H1 (cell line): ENCODE measurements around the gene LRPAP1. TPM values are rescaled to one million over a fixed set of nuclear protein-coding genes. Genes with fewer than 3 reads are reported as not detected.

Experiments used
- CTCF ChIA-PET: fragments of 300-600 bp; sonication (Branson Sonifier 250); formaldehyde crosslinking; loops from one replicate; lab custom pipeline; 2021; ENCODE audit not compliant: partially characterized antibody; lab: Charles Lee
- POLR2A ChIA-PET: fragments of 300-600 bp; sonication (Branson Sonifier 250); formaldehyde crosslinking; loops from one replicate; lab custom pipeline; 2021; ENCODE audit warnings: inconsistent platforms; ENCODE audit not compliant: partially characterized antibody; lab: Charles Lee
- DNase-seq, 2 experiments: peaks; one replicate each; pipeline versions ENCODE4 v3.0.0 to v3.0.0-alpha.2; 2010 to 2022; ENCODE audit warnings: low spot score in 2 of 2, low read depth in 1 of 2, mixed read lengths in 1 of 2
- FAIRE-seq: peaks from 2 replicates; lab custom pipeline; 2011; peaks lifted over from hg19 to GRCh38; lab: Jason Lieb, UNC
- H2AFZ ChIP-seq: 2 replicates; pipeline ENCODE4 v1.8.1; 2012; ENCODE audit warnings: low read length, inconsistent platforms
- H2AK5ac ChIP-seq: 2 replicates; pipeline ENCODE4 v1.6.1; 2013; ENCODE audit warnings: low read depth, low read length
- H2BK120ac ChIP-seq: replicated peaks from 2 replicates; pipeline ENCODE3; 2013; ENCODE audit warnings: low read depth, low read length, inconsistent platforms
- H2BK12ac ChIP-seq: 2 replicates; pipeline ENCODE4 v1.6.1; 2013; ENCODE audit warnings: low read depth, low read length
- H2BK15ac ChIP-seq: 2 replicates; pipeline ENCODE4 v1.6.1; 2013; ENCODE audit warnings: low read length
- H2BK20ac ChIP-seq: 2 replicates; pipeline ENCODE4 v1.6.1; 2013; ENCODE audit warnings: low read length
- H2BK5ac ChIP-seq: 2 replicates; pipeline ENCODE4 v1.6.1; 2013; ENCODE audit warnings: low read depth, low read length
- H3K14ac ChIP-seq: 2 replicates; pipeline ENCODE4 v1.6.1; 2013; ENCODE audit warnings: inconsistent platforms; ENCODE audit not compliant: insufficient read length
- H3K18ac ChIP-seq: 2 replicates; pipeline ENCODE4 v1.6.1; 2013; ENCODE audit warnings: low read length; ENCODE audit errors: extremely low read depth
- H3K23ac ChIP-seq: 2 replicates; pipeline ENCODE4 v1.6.1; 2013; ENCODE audit warnings: inconsistent platforms; ENCODE audit not compliant: insufficient read length
- H3K23me2 ChIP-seq: 2 replicates; pipeline ENCODE4 v1.6.1; 2013; ENCODE audit warnings: low read depth, low read length
- H3K27ac ChIP-seq: 2 replicates; pipeline ENCODE4 v1.6.1; 2011; ENCODE audit warnings: low read depth, low read length, inconsistent platforms
- H3K27me3 ChIP-seq, 4 experiments: replicated peaks in 1 of 4; 1 replicate in 1 of 4; 2 replicates in 3 of 4; pipeline versions ENCODE4 v1.6.1 to v1.8.1; 2011 to 2013; ENCODE audit warnings: low read length in 3 of 4, mild to moderate bottlenecking in 3 of 4, inconsistent platforms in 2 of 4, mixed read lengths in 2 of 4, moderate library complexity in 1 of 4; ENCODE audit not compliant: control insufficient read depth in 3 of 4, insufficient read depth in 3 of 4; ENCODE audit errors: extremely low read depth in 1 of 4
- H3K36me3 ChIP-seq, 4 experiments: 2 replicates each; pipeline versions ENCODE4 v1.6.1 to v1.8.1; 2011 to 2013; ENCODE audit warnings: mild to moderate bottlenecking in 4 of 4, low read length in 3 of 4, moderate library complexity in 2 of 4, control low read depth in 1 of 4, inconsistent platforms in 1 of 4; ENCODE audit not compliant: insufficient read depth in 4 of 4, control insufficient read depth in 2 of 4
- H3K4ac ChIP-seq: replicated peaks from 2 replicates; pipeline ENCODE3; 2013; ENCODE audit warnings: low read length, low read depth, mixed read lengths, inconsistent platforms; ENCODE audit not compliant: insufficient read length
- H3K4me1 ChIP-seq, 4 experiments: replicated peaks in 1 of 4; 1 replicate in 1 of 4; 2 replicates in 3 of 4; pipeline versions ENCODE4 v1.6.1 to v1.8.1; 2011 to 2013; ENCODE audit warnings: low read length in 3 of 4, inconsistent platforms in 2 of 4, mixed read lengths in 1 of 4; ENCODE audit not compliant: insufficient read depth in 4 of 4, control insufficient read depth in 3 of 4
- H3K4me2 ChIP-seq, 2 experiments: 2 replicates each; pipeline versions ENCODE4 v1.6.1 to v1.8.1; 2011 to 2013; ENCODE audit warnings: low read depth in 2 of 2, low read length in 2 of 2, control low read depth in 1 of 2, inconsistent platforms in 1 of 2, mild to moderate bottlenecking in 1 of 2; ENCODE audit not compliant: insufficient read depth in 1 of 2
- H3K4me3 ChIP-seq, 4 experiments: fragments of 200-600, 300-600 bp in 1 of 4; sonication (generic), shearing (Covaris generic), sonication (Bioruptor Twin) in 1 of 4; 2 replicates each; pipeline versions ENCODE4 v1.5.1 to v1.8.1; 2011 to 2016; ENCODE audit warnings: low read length in 4 of 4, low read depth in 3 of 4, control low read depth in 2 of 4, inconsistent platforms in 2 of 4, mild to moderate bottlenecking in 2 of 4, mixed read lengths in 1 of 4, moderate library complexity in 1 of 4; ENCODE audit not compliant: insufficient read depth in 2 of 4; ENCODE audit errors: extremely low read depth in 1 of 4
- H3K56ac ChIP-seq: replicated peaks from 2 replicates; pipeline ENCODE3; 2013; ENCODE audit warnings: low read depth, mild to moderate bottlenecking, mixed read lengths, low read length, inconsistent platforms; ENCODE audit not compliant: insufficient read length
- H3K79me1 ChIP-seq: 2 replicates; pipeline ENCODE4 v1.6.1; 2013; ENCODE audit warnings: low read depth, low read length, control low read depth
- H3K79me2 ChIP-seq, 2 experiments: 2 replicates each; pipeline versions ENCODE4 v1.6.1 to v1.8.1; 2012 to 2013; ENCODE audit warnings: low read length in 2 of 2, mild to moderate bottlenecking in 2 of 2, inconsistent platforms in 1 of 2; ENCODE audit not compliant: insufficient read depth in 2 of 2, control insufficient read depth in 1 of 2
- H3K9ac ChIP-seq, 4 experiments: replicated peaks in 1 of 4; 1 replicate in 1 of 4; 2 replicates in 3 of 4; pipeline versions ENCODE4 v1.6.1 to v1.8.1; 2011 to 2013; ENCODE audit warnings: low read depth in 3 of 4, low read length in 3 of 4, control low read depth in 2 of 4, mild to moderate bottlenecking in 2 of 4, moderate library complexity in 2 of 4, inconsistent platforms in 1 of 4; ENCODE audit errors: extremely low read depth in 1 of 4
- H3K9me3 ChIP-seq, 2 experiments: 2 replicates each; pipeline versions ENCODE4 v1.6.1 to v1.8.1; 2012 to 2013; ENCODE audit warnings: mild to moderate bottlenecking in 2 of 2, moderate library complexity in 2 of 2, control low read depth in 1 of 2, inconsistent platforms in 1 of 2, low read depth in 1 of 2, low read length in 1 of 2, mixed read lengths in 1 of 2; ENCODE audit not compliant: insufficient read depth in 2 of 2
- H4K20me1 ChIP-seq, 2 experiments: replicated peaks in 1 of 2; 2 replicates each; pipeline versions ENCODE3 to v1.8.1; 2011 to 2013; ENCODE audit warnings: inconsistent platforms in 2 of 2, low read length in 2 of 2, mild to moderate bottlenecking in 1 of 2; ENCODE audit not compliant: insufficient read depth in 2 of 2, control insufficient read depth in 1 of 2
- H4K5ac ChIP-seq: 2 replicates; pipeline ENCODE4 v1.6.1; 2013; ENCODE audit warnings: low read length, low read depth, mixed read lengths, inconsistent platforms; ENCODE audit not compliant: insufficient read length
- H4K8ac ChIP-seq: 2 replicates; pipeline ENCODE4 v1.8.0; 2013; ENCODE audit warnings: mild to moderate bottlenecking, moderate library complexity, low read length, inconsistent platforms; ENCODE audit not compliant: insufficient read depth; ENCODE audit errors: extremely low read depth
- H4K91ac ChIP-seq: replicated peaks from 2 replicates; pipeline ENCODE3; 2013; ENCODE audit warnings: low read length, mixed read lengths, inconsistent platforms; ENCODE audit not compliant: insufficient read length
- ASH2L ChIP-seq: fragments of 200-600, 300-600 bp; sonication (generic); IDR thresholded peaks from one replicate; pipeline ENCODE4 v1.7.1; 2017; ENCODE audit warnings: low read length
- CTBP2 ChIP-seq: IDR thresholded peaks from 2 replicates; pipeline ENCODE4 v1.7.0; 2011; ENCODE audit warnings: borderline replicate concordance, mild to moderate bottlenecking, moderate library complexity, mixed read lengths, low read length; ENCODE audit not compliant: insufficient read depth, insufficient read length
- POU5F1 ChIP-seq: IDR thresholded peaks from 2 replicates; pipeline ENCODE4 v1.6.1; 2011; ENCODE audit warnings: low read depth, mild to moderate bottlenecking, low read length, moderate library complexity
- SIRT6 ChIP-seq: IDR thresholded peaks from one replicate; pipeline ENCODE4 v1.7.1; 2012; ENCODE audit warnings: low read length, inconsistent platforms
- SRF ChIP-seq: IDR thresholded peaks from 2 replicates; pipeline ENCODE4 v1.6.1; 2011; ENCODE audit warnings: mild to moderate bottlenecking, low read depth, low read length, moderate library complexity
- SUZ12 ChIP-seq: fragments of 200-600 bp; sonication (generic); IDR thresholded peaks from 2 replicates; pipeline ENCODE4 v1.6.1; 2012; ENCODE audit warnings: mild to moderate bottlenecking, inconsistent platforms, low read length, moderate library complexity, mixed read lengths
- ZNF274 ChIP-seq: IDR thresholded peaks from 2 replicates; pipeline ENCODE4 v1.7.0; 2012; ENCODE audit warnings: low read length, borderline replicate concordance; ENCODE audit errors: extremely low read depth
- WGBS, 2 experiments: shearing (Covaris generic) in 1 of 2; methylation state at CpG; one replicate each; pipeline versions ENCODE4 v1.1.6 to v1.1.7; 2013 to 2015; ENCODE audit warnings: low lambda C conversion rate in 2 of 2, mixed read lengths in 2 of 2, inconsistent platforms in 1 of 2, low coverage in 1 of 2, missing lambda C conversion rate in 1 of 2; ENCODE audit not compliant: insufficient replicate concordance in 2 of 2, insufficient coverage in 1 of 2, insufficient read length in 1 of 2; ENCODE audit errors: extremely low coverage in 1 of 2, missing lambda C conversion rate in 1 of 2; 5-methylcytosine and 5-hydroxymethylcytosine counted together
- polyA plus RNA-seq, 7 experiments: library from polyadenylated mRNA; depleted of rRNA in 3 of 7; stranded (reverse) in 5 of 7; unstranded in 2 of 7; fragments of >200 nt in 5 of 7; fragments of 200-250 nt in 2 of 7; gene quantifications; 1 replicate in 5 of 7; 2 replicates in 1 of 7; 4 replicates in 1 of 7; pipeline versions ENCODE4 v1.2.1 to v1.2.3, GENCODE V29; 2011 to 2013; ENCODE audit warnings: missing spikeins in 2 of 7, mixed read lengths in 2 of 7
- total RNA-seq: library from RNA; stranded (reverse); fragmentation: NEBNext Ultra II Directional; extraction: Animal tissue kit (Norgen Biotek cat#: 25700); gene quantifications from 2 replicates; pipeline ENCODE4 v1.2.1, GENCODE V29; 2021
- TF ChIP-seq, protein P1 (sequence below), 3 experiments: IDR thresholded peaks; 1 replicate in 2 of 3; 2 replicates in 1 of 3; pipeline versions ENCODE4 v1.5.1 to v1.6.1; 2011; ENCODE audit warnings: low read length in 3 of 3, mild to moderate bottlenecking in 3 of 3, inconsistent platforms in 2 of 3, low read depth in 1 of 3, moderate library complexity in 1 of 3; ENCODE audit not compliant: insufficient read depth in 1 of 3; ENCODE audit errors: control extremely low read depth in 1 of 3
- TF ChIP-seq, protein P2 (sequence below): IDR thresholded peaks from 2 replicates; pipeline ENCODE4 v1.6.1; 2012; ENCODE audit warnings: inconsistent platforms

Gene LRPAP1
- total and polyA plus RNA-seq, 2 of the 8 experiments (the other 6 are each of a cell fraction or from before 2014, with no cell fraction given) = 31.1 to 101 TPM

DNA sequence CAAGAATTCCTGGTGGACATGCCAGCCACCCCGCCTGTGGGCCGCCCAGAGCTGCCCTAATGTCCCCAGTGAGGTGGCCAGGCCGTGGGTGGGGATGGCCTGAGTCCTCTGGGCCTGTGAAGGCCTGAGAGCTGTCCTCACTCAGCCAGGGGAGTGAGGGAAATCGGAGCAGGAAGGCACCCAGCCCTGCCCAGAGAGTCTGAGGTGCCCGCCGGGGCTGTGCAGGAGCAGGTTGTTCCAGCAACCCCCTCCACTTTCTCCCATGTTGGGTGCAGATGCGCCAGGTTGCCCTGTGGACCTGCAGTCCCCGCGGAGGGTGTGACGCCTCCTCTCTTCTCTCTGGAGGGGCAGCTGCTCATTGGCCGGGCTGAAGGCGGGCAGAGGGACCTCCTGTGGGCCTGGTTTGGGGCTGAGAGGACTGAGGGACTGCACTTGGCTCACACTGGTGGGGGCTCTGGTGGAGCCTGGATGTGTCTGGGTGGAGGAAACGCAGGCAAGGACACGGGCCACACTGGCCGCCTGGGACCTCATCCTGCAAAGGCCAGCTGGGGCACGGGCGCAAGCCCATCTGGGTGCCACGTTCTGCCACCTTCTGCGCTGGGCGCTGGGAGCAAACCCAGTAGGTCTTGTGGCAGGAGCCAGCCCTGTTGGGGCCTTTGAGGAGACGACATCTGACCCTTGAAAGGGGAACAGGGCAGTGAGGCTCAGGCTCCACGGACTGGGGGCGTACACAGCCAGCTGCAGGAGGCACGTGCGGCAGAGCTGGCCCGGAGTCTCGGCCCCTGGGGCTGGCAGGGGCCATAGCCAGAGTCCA is 55.1 kb downstream of the LRPAP1 start:
- Histone ChIP-seq H3K79me2 (no peaks in the 10 kb centered on the region), H2BK20ac (no peak overlapping the region), H3K9me3 (no peaks in the 10 kb centered on the region), H3K36me3 (no peaks in the 10 kb centered on the region), H4K91ac (no peak overlapping the region), H4K20me1 (no peaks in the 10 kb centered on the region), H2BK15ac (peak overlapping the region; percentile 72; the same call in 1 of the 2 replicates), H3K4ac (no peak overlapping the region), H2BK120ac (no peak overlapping the region), H3K9ac (no peak overlapping the region), H2BK12ac (no peak overlapping the region), H3K4me1 (peaks cover 0 to 20% (median 14%) of the 10 kb centered on the region in 4 experiments; a peak in 6 of 7 replicates), H3K56ac (no peak overlapping the region), H3K4me3 (no peak overlapping the region), H3K4me2 (no peak overlapping the region), H3K14ac (no peak overlapping the region), H2BK5ac (no peak overlapping the region), H3K23ac (no peak overlapping the region), H2AK5ac (no peak overlapping the region), H3K79me1 (no peaks in the 10 kb centered on the region), H3K23me2 (peaks cover 3% of the 10 kb centered on the region; the same call in 1 of the 2 replicates), H4K5ac (no peak overlapping the region), H3K27me3 (peaks cover 2 to 61% (median 43%) of the 10 kb centered on the region in 4 experiments), H3K27ac (no peak overlapping the region), H4K8ac (no peak overlapping the region; the same call in 1 of the 2 replicates), H2AFZ (no peak overlapping the region), H3K18ac (no peak overlapping the region)
- FAIRE-seq = no peak
- ChIA-PET CTCF (interaction anchor here (1.0 to 6.8 kb wide), 7 partner anchors 9 to 131 kb away, joined by 3 to 48 read pairs (median 5); partner anchors contain the start of gene HGFAC), POLR2A (interaction anchor here (1.0 kb wide), 1 partner anchor 9 kb away, joined by 3 read pairs; no protein-coding TSS in a partner anchor)
- 91% methylated on average over 23 of the region's 27 CpGs; no CpG with 5 or more reads in 1 of the 2 experiments for WGBS, 2 experiments
- no peak for DNase-seq
- TF ChIP-seq CTBP2 (no peak), SRF (no peak), SIRT6 (no peak), ZNF274 (no peak), POU5F1 (no peak), ASH2L (no peak), SUZ12 (no peak)
- TF ChIP-seq, protein P1, sequence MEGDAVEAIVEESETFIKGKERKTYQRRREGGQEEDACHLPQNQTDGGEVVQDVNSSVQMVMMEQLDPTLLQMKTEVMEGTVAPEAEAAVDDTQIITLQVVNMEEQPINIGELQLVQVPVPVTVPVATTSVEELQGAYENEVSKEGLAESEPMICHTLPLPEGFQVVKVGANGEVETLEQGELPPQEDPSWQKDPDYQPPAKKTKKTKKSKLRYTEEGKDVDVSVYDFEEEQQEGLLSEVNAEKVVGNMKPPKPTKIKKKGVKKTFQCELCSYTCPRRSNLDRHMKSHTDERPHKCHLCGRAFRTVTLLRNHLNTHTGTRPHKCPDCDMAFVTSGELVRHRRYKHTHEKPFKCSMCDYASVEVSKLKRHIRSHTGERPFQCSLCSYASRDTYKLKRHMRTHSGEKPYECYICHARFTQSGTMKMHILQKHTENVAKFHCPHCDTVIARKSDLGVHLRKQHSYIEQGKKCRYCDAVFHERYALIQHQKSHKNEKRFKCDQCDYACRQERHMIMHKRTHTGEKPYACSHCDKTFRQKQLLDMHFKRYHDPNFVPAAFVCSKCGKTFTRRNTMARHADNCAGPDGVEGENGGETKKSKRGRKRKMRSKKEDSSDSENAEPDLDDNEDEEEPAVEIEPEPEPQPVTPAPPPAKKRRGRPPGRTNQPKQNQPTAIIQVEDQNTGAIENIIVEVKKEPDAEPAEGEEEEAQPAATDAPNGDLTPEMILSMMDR (IDR thresholded peaks at IDR 0.05; ENCODE audit: control extremely low read depth in 1 of 3, insufficient read depth in 1 of 3, low read depth in 1 of 3, low read length in 3 of 3) = no peak
- TF ChIP-seq, protein P2, sequence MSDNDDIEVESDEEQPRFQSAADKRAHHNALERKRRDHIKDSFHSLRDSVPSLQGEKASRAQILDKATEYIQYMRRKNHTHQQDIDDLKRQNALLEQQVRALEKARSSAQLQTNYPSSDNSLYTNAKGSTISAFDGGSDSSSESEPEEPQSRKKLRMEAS = no peak
